ENCODE measurements around the gene LLGL2. TPM values are rescaled to one million over a fixed set of nuclear protein-coding genes. Genes with fewer than 3 reads are reported as not detected.

Gene LLGL2
- total and polyA plus RNA-seq, 9 donors = 0.20 to 45.4 (median 15.1) TPM

GRCh38 chr17:75602644-75603043, 77.1 kb downstream of the LLGL2 start:
- H3K4me1 ChIP-seq (ENCODE audit: insufficient read depth) = no peaks in the 10 kb centered on the region
- intact Hi-C loops (cut with DNase I) = no loop called here
- H3K36me3 ChIP-seq = no peaks in the 10 kb centered on the region
- no peak overlapping the region for H3K27ac ChIP-seq
- H3K27me3 ChIP-seq = no peaks in the 10 kb centered on the region
- 83 to 92% (median 86%) methylated on average over 12 of the region's 12 CpGs for WGBS, 3 donors
- H3K9me3 ChIP-seq = no peaks in the 10 kb centered on the region
- TF ChIP-seq CTCF (IDR thresholded peaks at IDR 0.05) (no peak), POLR2A (IDR thresholded peaks at IDR 0.05) (no peak), EP300 (IDR thresholded peaks at IDR 0.05) (no peak)
- no peak overlapping the region for H3K4me3 ChIP-seq
- no peak for DNase-seq

GRCh38 chr17:75603123-75603522, 77.6 kb downstream of the LLGL2 start:
- intact Hi-C loops (cut with DNase I) = no loop called here
- 78 to 90% (median 85%) methylated on average over 9 of the region's 9 CpGs for WGBS, 3 donors
- Histone ChIP-seq H3K9me3 (no peaks in the 10 kb centered on the region), H3K4me1 (ENCODE audit: insufficient read depth) (no peaks in the 10 kb centered on the region), H3K27ac (no peak overlapping the region), H3K27me3 (no peaks in the 10 kb centered on the region), H3K36me3 (no peaks in the 10 kb centered on the region), H3K4me3 (no peak overlapping the region)
- no peak for DNase-seq
- TF ChIP-seq POLR2A (IDR thresholded peaks at IDR 0.05) (no peak), CTCF (IDR thresholded peaks at IDR 0.05) (no peak), EP300 (IDR thresholded peaks at IDR 0.05) (no peak)

- DNase-seq = no peak
- WGBS, 3 donors = 73 to 83% (median 76%) methylated on average over 11 to 12 of the region's 12 CpGs
- no peak for TF ChIP-seq CTCF (IDR thresholded peaks at IDR 0.05)
- no peak for TF ChIP-seq POLR2A (IDR thresholded peaks at IDR 0.05)
- no peak for TF ChIP-seq EP300 (IDR thresholded peaks at IDR 0.05)
- H3K4me1 ChIP-seq (ENCODE audit: insufficient read depth) = no peaks in the 10 kb centered on the region
- no peaks in the 10 kb centered on the region for H3K36me3 ChIP-seq
- no peak overlapping the region for H3K27ac ChIP-seq
- no peak overlapping the region for H3K4me3 ChIP-seq
- intact Hi-C loops (cut with DNase I) = no loop called here
- no peaks in the 10 kb centered on the region for H3K27me3 ChIP-seq
- H3K9me3 ChIP-seq = no peaks in the 10 kb centered on the region
These were observed 78.7 kb downstream of the LLGL2 start for GRCh38 chr17:75604034-75604695.

- H3K4me3 ChIP-seq = no peak overlapping the region
- no peaks in the 10 kb centered on the region for H3K4me1 ChIP-seq (ENCODE audit: insufficient read depth)
- WGBS, 3 donors = 82 to 90% (median 84%) methylated on average over 12 to 16 of the region's 16 CpGs
- intact Hi-C loops (cut with DNase I) = no loop called here
- H3K9me3 ChIP-seq = no peaks in the 10 kb centered on the region
- no peaks in the 10 kb centered on the region for H3K27me3 ChIP-seq
- H3K36me3 ChIP-seq = no peaks in the 10 kb centered on the region
- no peak for TF ChIP-seq POLR2A (IDR thresholded peaks at IDR 0.05)
- TF ChIP-seq EP300 (IDR thresholded peaks at IDR 0.05) = no peak
- no peak for TF ChIP-seq CTCF (IDR thresholded peaks at IDR 0.05)
- peak in 1 of 5 donors; percentile 19 for DNase-seq
- H3K27ac ChIP-seq = no peak overlapping the region
These were observed 80.3 kb downstream of the LLGL2 start for GRCh38 chr17:75605790-75606189.
